H1 (cell line): ENCODE results near the gene CAVIN4. TPM values are rescaled to one million over a fixed set of nuclear protein-coding genes. Genes with fewer than 3 reads are reported as not detected.

Source experiments
- BCL11A ChIP-seq, 2 experiments: IDR thresholded peaks; one replicate each; pipeline ENCODE4 v1.6.1; 2011; ENCODE audit warnings: low read depth in 2 of 2, low read length in 2 of 2, mild to moderate bottlenecking in 2 of 2
- CHD2 ChIP-seq: IDR thresholded peaks from 2 replicates; pipeline ENCODE4 v1.6.1; 2012; ENCODE audit warnings: low read length, improper control_type of control experiment
- GTF2F1 ChIP-seq: IDR thresholded peaks from 2 replicates; pipeline ENCODE4 v1.6.1; 2012; ENCODE audit warnings: low read depth, low read length, improper control_type of control experiment, borderline replicate concordance
- JUND ChIP-seq: IDR thresholded peaks from 2 replicates; pipeline ENCODE4 v1.6.1; 2011; ENCODE audit warnings: mild to moderate bottlenecking, improper control_type of control experiment, low read length
- POLR2AphosphoS5 ChIP-seq: IDR thresholded peaks from 2 replicates; pipeline ENCODE4 v1.6.1; 2011; ENCODE audit warnings: low read depth, low read length
- RNF2 ChIP-seq: fragments of 200-900, 300-1000 bp; sonication (generic); IDR thresholded peaks from 2 replicates; pipeline ENCODE4 v1.7.1; 2016; ENCODE audit warnings: borderline replicate concordance, low read depth, mild to moderate bottlenecking, antibody characterized with exemption, low read length; ENCODE audit not compliant: poor library complexity, severe bottlenecking; ENCODE audit errors: missing control alignments
- polyA plus RNA-seq, 7 experiments: library from polyadenylated mRNA; depleted of rRNA in 3 of 7; stranded (reverse) in 5 of 7; unstranded in 2 of 7; fragments of >200 nt in 5 of 7; fragments of 200-250 nt in 2 of 7; gene quantifications; 1 replicate in 5 of 7; 2 replicates in 1 of 7; 4 replicates in 1 of 7; pipeline versions ENCODE4 v1.2.1 to v1.2.3, GENCODE V29; 2011 to 2013; ENCODE audit warnings: missing spikeins in 2 of 7, mixed read lengths in 2 of 7
- total RNA-seq: library from RNA; stranded (reverse); fragmentation: NEBNext Ultra II Directional; extraction: Animal tissue kit (Norgen Biotek cat#: 25700); gene quantifications from 2 replicates; pipeline ENCODE4 v1.2.1, GENCODE V29; 2021
- TF ChIP-seq, protein P1 (sequence below): fragments of 300-600 bp; sonication (generic); IDR thresholded peaks from 2 replicates; pipeline ENCODE4 v1.7.1; 2012; ENCODE audit warnings: low read length, moderate library complexity, mild to moderate bottlenecking, inconsistent platforms; ENCODE audit not compliant: insufficient replicate concordance

The CAVIN4 gene
- total and polyA plus RNA-seq, 2 of the 8 experiments (the other 6 are each of a cell fraction or from before 2014, with no cell fraction given): 2.3 to 9.1 TPM

DNA sequence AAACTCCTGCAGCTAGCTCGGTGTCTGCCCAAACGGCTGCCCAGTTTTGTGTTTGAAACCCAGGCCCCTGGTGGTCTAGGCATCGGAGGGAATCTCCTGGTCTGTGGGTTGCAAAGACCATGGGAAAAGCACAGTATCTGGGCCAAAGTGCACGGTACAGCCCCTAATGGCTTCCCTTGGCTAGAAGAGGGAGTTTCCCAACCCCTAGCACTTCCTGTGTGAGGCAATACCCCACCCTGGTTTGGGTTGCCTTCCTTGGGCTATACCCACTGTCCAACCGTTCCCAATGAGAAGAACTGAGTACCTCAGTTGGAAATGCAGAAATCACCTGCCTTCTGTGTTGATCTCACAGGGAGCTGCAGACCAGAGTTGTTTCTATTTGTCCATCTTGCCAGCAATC is 41.8 kb downstream of the CAVIN4 start (continued):
- TF ChIP-seq POLR2AphosphoS5 (no peak), RNF2 (no peak), BCL11A (IDR thresholded peaks at IDR 0.05; ENCODE audit: low read depth in 2 of 2, low read length in 2 of 2) (no peak), GTF2F1 (no peak), JUND (no peak), CHD2 (no peak)
- TF ChIP-seq, protein P1, sequence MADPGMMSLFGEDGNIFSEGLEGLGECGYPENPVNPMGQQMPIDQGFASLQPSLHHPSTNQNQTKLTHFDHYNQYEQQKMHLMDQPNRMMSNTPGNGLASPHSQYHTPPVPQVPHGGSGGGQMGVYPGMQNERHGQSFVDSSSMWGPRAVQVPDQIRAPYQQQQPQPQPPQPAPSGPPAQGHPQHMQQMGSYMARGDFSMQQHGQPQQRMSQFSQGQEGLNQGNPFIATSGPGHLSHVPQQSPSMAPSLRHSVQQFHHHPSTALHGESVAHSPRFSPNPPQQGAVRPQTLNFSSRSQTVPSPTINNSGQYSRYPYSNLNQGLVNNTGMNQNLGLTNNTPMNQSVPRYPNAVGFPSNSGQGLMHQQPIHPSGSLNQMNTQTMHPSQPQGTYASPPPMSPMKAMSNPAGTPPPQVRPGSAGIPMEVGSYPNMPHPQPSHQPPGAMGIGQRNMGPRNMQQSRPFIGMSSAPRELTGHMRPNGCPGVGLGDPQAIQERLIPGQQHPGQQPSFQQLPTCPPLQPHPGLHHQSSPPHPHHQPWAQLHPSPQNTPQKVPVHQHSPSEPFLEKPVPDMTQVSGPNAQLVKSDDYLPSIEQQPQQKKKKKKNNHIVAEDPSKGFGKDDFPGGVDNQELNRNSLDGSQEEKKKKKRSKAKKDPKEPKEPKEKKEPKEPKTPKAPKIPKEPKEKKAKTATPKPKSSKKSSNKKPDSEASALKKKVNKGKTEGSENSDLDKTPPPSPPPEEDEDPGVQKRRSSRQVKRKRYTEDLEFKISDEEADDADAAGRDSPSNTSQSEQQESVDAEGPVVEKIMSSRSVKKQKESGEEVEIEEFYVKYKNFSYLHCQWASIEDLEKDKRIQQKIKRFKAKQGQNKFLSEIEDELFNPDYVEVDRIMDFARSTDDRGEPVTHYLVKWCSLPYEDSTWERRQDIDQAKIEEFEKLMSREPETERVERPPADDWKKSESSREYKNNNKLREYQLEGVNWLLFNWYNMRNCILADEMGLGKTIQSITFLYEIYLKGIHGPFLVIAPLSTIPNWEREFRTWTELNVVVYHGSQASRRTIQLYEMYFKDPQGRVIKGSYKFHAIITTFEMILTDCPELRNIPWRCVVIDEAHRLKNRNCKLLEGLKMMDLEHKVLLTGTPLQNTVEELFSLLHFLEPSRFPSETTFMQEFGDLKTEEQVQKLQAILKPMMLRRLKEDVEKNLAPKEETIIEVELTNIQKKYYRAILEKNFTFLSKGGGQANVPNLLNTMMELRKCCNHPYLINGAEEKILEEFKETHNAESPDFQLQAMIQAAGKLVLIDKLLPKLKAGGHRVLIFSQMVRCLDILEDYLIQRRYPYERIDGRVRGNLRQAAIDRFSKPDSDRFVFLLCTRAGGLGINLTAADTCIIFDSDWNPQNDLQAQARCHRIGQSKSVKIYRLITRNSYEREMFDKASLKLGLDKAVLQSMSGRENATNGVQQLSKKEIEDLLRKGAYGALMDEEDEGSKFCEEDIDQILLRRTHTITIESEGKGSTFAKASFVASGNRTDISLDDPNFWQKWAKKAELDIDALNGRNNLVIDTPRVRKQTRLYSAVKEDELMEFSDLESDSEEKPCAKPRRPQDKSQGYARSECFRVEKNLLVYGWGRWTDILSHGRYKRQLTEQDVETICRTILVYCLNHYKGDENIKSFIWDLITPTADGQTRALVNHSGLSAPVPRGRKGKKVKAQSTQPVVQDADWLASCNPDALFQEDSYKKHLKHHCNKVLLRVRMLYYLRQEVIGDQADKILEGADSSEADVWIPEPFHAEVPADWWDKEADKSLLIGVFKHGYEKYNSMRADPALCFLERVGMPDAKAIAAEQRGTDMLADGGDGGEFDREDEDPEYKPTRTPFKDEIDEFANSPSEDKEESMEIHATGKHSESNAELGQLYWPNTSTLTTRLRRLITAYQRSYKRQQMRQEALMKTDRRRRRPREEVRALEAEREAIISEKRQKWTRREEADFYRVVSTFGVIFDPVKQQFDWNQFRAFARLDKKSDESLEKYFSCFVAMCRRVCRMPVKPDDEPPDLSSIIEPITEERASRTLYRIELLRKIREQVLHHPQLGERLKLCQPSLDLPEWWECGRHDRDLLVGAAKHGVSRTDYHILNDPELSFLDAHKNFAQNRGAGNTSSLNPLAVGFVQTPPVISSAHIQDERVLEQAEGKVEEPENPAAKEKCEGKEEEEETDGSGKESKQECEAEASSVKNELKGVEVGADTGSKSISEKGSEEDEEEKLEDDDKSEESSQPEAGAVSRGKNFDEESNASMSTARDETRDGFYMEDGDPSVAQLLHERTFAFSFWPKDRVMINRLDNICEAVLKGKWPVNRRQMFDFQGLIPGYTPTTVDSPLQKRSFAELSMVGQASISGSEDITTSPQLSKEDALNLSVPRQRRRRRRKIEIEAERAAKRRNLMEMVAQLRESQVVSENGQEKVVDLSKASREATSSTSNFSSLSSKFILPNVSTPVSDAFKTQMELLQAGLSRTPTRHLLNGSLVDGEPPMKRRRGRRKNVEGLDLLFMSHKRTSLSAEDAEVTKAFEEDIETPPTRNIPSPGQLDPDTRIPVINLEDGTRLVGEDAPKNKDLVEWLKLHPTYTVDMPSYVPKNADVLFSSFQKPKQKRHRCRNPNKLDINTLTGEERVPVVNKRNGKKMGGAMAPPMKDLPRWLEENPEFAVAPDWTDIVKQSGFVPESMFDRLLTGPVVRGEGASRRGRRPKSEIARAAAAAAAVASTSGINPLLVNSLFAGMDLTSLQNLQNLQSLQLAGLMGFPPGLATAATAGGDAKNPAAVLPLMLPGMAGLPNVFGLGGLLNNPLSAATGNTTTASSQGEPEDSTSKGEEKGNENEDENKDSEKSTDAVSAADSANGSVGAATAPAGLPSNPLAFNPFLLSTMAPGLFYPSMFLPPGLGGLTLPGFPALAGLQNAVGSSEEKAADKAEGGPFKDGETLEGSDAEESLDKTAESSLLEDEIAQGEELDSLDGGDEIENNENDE: no peak
